Measurements from ENCODE around the gene EIF1. TPM values are rescaled to one million over a fixed set of nuclear protein-coding genes. Genes with fewer than 3 reads are reported as not detected.

The EIF1 gene
- total RNA-seq, 2 donors from 2014 or later = 1,047 to 1,473 TPM

- H3K36me3 Mint-ChIP-seq = no peaks in the 10 kb centered on the region
- ATAC-seq (no peak), DNase-seq (ENCODE audit: low spot score) (no peak)
- H3K9me3 Mint-ChIP-seq = no peaks in the 10 kb centered on the region
- no peak overlapping the region for H3K27ac Mint-ChIP-seq
- no peaks in the 10 kb centered on the region for H3K27me3 Mint-ChIP-seq
- H3K4me3 Mint-ChIP-seq = no peak overlapping the region
- peaks cover 6 to 16% of the 10 kb centered on the region in 2 donors for H3K4me1 Mint-ChIP-seq (ENCODE audit: low read depth in 2 of 2)
These were observed 36.8 kb upstream of the EIF1 start for GRCh38 chr17:41651625-41652460.

- Mint-ChIP-seq H3K4me3 (no peak overlapping the region), H3K4me1 (ENCODE audit: low read depth in 2 of 2) (peaks cover 6 to 16% of the 10 kb centered on the region in 2 donors), H3K36me3 (no peaks in the 10 kb centered on the region), H3K9me3 (no peaks in the 10 kb centered on the region), H3K27me3 (no peaks in the 10 kb centered on the region), H3K27ac (no peak overlapping the region)
- ATAC-seq (no peak), DNase-seq (ENCODE audit: low spot score) (no peak)
These were observed 36.2 kb upstream of the EIF1 start for GRCh38 chr17:41652461-41652970.

- no peaks in the 10 kb centered on the region for H3K9me3 Mint-ChIP-seq
- no peak overlapping the region for H3K27ac Mint-ChIP-seq
- peaks cover 4 to 11% of the 10 kb centered on the region in 2 donors for H3K4me1 Mint-ChIP-seq (ENCODE audit: low read depth in 2 of 2)
- H3K36me3 Mint-ChIP-seq = no peaks in the 10 kb centered on the region
- DNase-seq (ENCODE audit: low spot score) (no peak), ATAC-seq (no peak)
- H3K4me3 Mint-ChIP-seq = no peak overlapping the region
- no peaks in the 10 kb centered on the region for H3K27me3 Mint-ChIP-seq
These were observed 35.3 kb upstream of the EIF1 start for GRCh38 chr17:41653421-41653820.

GRCh38 chr17:41653892-41654677, 34.6 kb upstream of the EIF1 start:
- DNase-seq (ENCODE audit: low spot score) (no peak), ATAC-seq (no peak)
- Mint-ChIP-seq H3K4me3 (no peak overlapping the region), H3K27ac (no peak overlapping the region), H3K36me3 (no peaks in the 10 kb centered on the region), H3K27me3 (no peaks in the 10 kb centered on the region), H3K4me1 (ENCODE audit: low read depth in 2 of 2) (peaks cover 0 to 6% of the 10 kb centered on the region in 2 donors), H3K9me3 (no peaks in the 10 kb centered on the region)

DNA sequence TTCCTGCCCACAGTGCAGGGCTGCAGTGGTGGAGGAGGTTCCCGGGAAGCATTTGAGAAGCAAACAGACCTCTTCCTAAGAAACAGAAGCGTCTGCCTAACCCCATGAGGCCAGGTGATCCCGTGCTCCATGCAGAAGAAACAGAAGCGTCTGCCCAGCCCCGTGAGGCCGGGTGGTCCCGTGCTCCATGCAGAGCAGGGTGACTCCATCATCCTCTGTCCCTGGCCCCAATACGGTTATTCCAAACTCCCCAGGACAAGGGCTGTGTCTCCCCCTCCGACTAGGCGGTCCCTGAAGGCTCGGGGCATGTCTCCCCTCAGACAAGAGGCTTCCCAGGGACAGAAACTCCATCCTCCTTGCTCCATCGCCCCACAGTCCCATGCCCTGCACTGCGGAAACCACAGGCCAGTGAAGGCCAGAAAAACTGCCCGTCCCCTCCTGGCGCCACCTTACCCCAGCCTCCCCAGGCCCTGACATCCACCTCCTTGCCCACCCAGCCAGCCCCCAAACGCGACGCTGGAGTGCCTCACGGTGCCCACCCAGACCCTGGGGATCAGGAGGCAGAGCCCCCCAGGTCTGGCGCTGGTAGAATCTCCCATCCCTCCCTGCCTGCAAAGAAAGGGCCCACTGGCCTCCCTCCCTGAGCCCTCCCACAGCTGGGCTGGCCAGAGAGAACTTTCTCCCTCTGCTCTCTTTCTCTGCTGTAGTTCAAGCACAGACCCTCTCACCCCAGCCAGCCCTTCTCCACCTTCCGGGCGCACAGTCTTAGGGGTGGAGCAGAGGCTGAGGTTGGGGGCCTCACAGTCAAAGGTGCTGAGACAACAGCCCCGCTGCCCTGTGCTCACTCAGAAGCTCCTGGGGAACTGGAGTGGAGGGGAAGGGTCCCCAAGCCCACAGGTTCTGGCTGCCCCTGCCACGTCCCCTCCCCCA, 33.7 kb upstream of the EIF1 start:
- H3K9me3 Mint-ChIP-seq = no peaks in the 10 kb centered on the region
- H3K27me3 Mint-ChIP-seq = no peaks in the 10 kb centered on the region
- no peak overlapping the region for H3K27ac Mint-ChIP-seq
- no peak for DNase-seq (ENCODE audit: low spot score)
- H3K36me3 Mint-ChIP-seq = no peaks in the 10 kb centered on the region
- no peak for ATAC-seq
- peaks cover 0 to 6% of the 10 kb centered on the region in 2 donors for H3K4me1 Mint-ChIP-seq (ENCODE audit: low read depth in 2 of 2)
- H3K4me3 Mint-ChIP-seq = no peak overlapping the region

DNA sequence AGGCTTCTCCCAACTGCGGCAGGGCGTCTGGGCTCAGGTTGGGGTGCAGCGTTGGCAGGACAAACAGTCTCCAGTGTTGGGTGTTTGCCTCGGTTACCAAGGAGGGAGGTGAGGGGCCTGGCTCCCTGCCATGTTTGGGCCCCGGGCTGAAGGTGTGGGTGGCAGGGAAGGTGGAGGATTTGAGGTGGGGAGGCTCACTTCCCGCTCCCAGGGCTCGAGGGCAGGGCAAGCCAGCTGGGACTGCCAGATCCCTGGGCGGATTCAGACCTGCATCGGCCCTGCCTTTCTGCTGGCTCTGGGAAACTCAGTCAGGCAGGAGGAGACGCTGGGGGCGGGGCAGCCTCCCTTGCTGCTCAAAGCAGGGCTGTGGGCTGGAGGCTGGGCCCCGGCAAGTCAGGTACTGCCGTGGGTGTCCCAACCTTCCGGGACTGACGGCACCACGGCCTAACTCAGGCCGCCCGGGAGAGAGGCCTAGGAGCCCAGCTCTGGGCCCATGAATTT, 33.0 kb upstream of the EIF1 start:
- Mint-ChIP-seq H3K27me3 (no peaks in the 10 kb centered on the region), H3K9me3 (no peaks in the 10 kb centered on the region), H3K27ac (no peak overlapping the region), H3K4me3 (no peak overlapping the region), H3K36me3 (no peaks in the 10 kb centered on the region), H3K4me1 (ENCODE audit: low read depth in 2 of 2) (peaks cover 0 to 6% of the 10 kb centered on the region in 2 donors)
- DNase-seq (ENCODE audit: low spot score) (no peak), ATAC-seq (no peak)

- Mint-ChIP-seq H3K9me3 (no peaks in the 10 kb centered on the region), H3K4me3 (no peak overlapping the region), H3K4me1 (ENCODE audit: low read depth in 2 of 2) (peaks cover 0 to 6% of the 10 kb centered on the region in 2 donors), H3K27me3 (no peaks in the 10 kb centered on the region), H3K36me3 (no peaks in the 10 kb centered on the region), H3K27ac (no peak overlapping the region)
- DNase-seq (ENCODE audit: low spot score) (no peak), ATAC-seq (no peak)
These were observed 32.2 kb upstream of the EIF1 start for GRCh38 chr17:41656249-41657023.

GRCh38 chr17:41657176-41657754, 31.4 kb upstream of the EIF1 start:
- H3K36me3 Mint-ChIP-seq = no peaks in the 10 kb centered on the region
- DNase-seq (ENCODE audit: low spot score) (no peak), ATAC-seq (no peak)
- H3K4me1 Mint-ChIP-seq (ENCODE audit: low read depth in 2 of 2) = no peaks in the 10 kb centered on the region
- no peak overlapping the region for H3K4me3 Mint-ChIP-seq
- H3K9me3 Mint-ChIP-seq = no peaks in the 10 kb centered on the region
- no peak overlapping the region for H3K27ac Mint-ChIP-seq
- no peaks in the 10 kb centered on the region for H3K27me3 Mint-ChIP-seq

- Mint-ChIP-seq H3K36me3 (no peaks in the 10 kb centered on the region), H3K27ac (no peak overlapping the region), H3K4me1 (ENCODE audit: low read depth in 2 of 2) (no peaks in the 10 kb centered on the region), H3K27me3 (no peaks in the 10 kb centered on the region), H3K9me3 (no peaks in the 10 kb centered on the region), H3K4me3 (no peak overlapping the region)
- ATAC-seq (no peak), DNase-seq (ENCODE audit: low spot score) (no peak)
These were observed 30.7 kb upstream of the EIF1 start for GRCh38 chr17:41657936-41658335.

- ATAC-seq = no peak
- H3K4me1 Mint-ChIP-seq (ENCODE audit: low read depth in 2 of 2) = peaks cover 0 to 4% of the 10 kb centered on the region in 2 donors
These were observed 29.8 kb upstream of the EIF1 start for GRCh38 chr17:41658846-41659245.

GRCh38 chr17:41659427-41660212, 29.1 kb upstream of the EIF1 start:
- ATAC-seq (no peak), DNase-seq (ENCODE audit: low spot score) (no peak)
- Mint-ChIP-seq H3K27ac (no peak overlapping the region), H3K4me3 (no peak overlapping the region), H3K27me3 (peaks cover 0 to 4% of the 10 kb centered on the region in 2 donors), H3K4me1 (ENCODE audit: low read depth in 2 of 2) (peaks cover 0 to 4% of the 10 kb centered on the region in 2 donors), H3K9me3 (no peaks in the 10 kb centered on the region), H3K36me3 (no peaks in the 10 kb centered on the region)

More at GRCh38 chr17:41658846-41659245, 29.8 kb upstream of the EIF1 start:
- Mint-ChIP-seq H3K4me3 (no peak overlapping the region), H3K27me3 (peaks cover 0 to 4% of the 10 kb centered on the region in 2 donors), H3K27ac (no peak overlapping the region), H3K9me3 (no peaks in the 10 kb centered on the region), H3K36me3 (no peaks in the 10 kb centered on the region)
- no peak for DNase-seq (ENCODE audit: low spot score)
